ENCODE measurements around the gene RBP3. TPM values are rescaled to one million over a fixed set of nuclear protein-coding genes. Genes with fewer than 3 reads are reported as not detected.

RBP3 gene
- total RNA-seq, 4 donors from 2014 or later: not detected

DNA sequence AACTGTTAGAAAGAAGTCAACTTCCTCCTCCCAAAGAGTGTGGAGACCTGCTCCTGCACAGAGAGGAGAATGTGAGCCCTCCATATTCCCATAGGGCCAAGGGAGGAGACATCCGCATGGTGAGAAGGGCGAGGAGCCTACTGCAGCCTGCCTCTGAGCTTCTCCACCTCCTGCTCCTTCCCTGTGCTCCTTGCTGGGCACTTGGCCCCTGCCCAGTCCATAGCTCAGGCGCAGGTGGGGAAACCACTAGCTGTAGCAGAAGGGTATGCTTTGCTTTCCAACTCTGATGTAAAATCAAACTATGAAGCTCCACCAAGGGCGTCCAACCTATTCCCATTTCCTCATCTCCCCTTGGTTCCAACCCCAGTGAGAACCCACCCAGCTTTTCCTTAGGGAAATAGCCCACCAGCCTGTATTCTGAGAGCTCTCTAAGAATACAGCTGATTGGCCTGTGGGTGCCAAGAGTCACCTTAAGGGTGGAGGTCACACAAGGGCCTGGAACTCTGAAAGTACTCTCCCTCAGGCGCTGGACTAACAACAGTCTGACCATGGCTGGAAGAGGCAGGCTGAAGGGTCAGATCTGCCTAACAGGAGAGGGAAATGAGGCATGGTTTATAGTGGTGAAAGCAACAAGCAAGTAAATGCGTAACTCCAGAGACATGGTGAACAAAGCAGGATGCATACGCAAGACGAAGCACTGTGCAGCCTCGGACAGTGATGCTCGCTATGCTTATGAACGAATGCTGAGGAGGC lies 22.0 kb downstream of the RBP3 start:
- no peak overlapping the region for H3K4me3 ChIP-seq (ENCODE audit: low read depth, poor library complexity, severe bottlenecking)
- intact Hi-C loops (cut with DNase I; ENCODE audit: low total_unique reads): no loop called here
- peak; percentile 5 to 66 for DNase-seq (ENCODE audit: low spot score in 2 of 2)
- TF ChIP-seq POLR2A (IDR thresholded peaks at IDR 0.05): no peak
- TF ChIP-seq, protein P1, sequence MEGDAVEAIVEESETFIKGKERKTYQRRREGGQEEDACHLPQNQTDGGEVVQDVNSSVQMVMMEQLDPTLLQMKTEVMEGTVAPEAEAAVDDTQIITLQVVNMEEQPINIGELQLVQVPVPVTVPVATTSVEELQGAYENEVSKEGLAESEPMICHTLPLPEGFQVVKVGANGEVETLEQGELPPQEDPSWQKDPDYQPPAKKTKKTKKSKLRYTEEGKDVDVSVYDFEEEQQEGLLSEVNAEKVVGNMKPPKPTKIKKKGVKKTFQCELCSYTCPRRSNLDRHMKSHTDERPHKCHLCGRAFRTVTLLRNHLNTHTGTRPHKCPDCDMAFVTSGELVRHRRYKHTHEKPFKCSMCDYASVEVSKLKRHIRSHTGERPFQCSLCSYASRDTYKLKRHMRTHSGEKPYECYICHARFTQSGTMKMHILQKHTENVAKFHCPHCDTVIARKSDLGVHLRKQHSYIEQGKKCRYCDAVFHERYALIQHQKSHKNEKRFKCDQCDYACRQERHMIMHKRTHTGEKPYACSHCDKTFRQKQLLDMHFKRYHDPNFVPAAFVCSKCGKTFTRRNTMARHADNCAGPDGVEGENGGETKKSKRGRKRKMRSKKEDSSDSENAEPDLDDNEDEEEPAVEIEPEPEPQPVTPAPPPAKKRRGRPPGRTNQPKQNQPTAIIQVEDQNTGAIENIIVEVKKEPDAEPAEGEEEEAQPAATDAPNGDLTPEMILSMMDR (IDR thresholded peaks at IDR 0.05): no peak
- 93 to 95% methylated on average over 11 of the region's 11 CpGs for WGBS, 2 donors

DNA sequence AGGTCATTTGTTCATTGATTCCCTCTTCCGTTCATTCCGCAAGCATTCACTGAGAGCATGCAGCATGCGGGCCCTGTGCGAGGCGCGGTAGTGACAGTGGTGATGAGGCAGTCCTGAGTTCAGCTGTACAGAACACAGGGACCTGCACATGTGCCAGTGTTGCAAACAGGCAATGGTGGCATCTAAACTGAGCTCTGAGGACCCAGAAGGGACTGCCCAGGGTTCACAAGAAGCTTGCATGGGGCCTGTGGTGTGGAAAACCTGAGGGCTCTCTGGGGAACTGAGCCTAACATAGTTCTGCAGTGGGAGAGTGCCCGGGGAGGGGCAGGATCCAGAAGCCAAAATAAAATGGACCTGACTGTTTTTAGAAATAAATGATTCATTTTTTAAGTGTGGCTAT lies 22.7 kb downstream of the RBP3 start:
- intact Hi-C loops (cut with DNase I; ENCODE audit: low total_unique reads): no loop called here
- peak; percentile 8 to 77 for DNase-seq (ENCODE audit: low spot score in 2 of 2)
- TF ChIP-seq POLR2A (IDR thresholded peaks at IDR 0.05): no peak
- TF ChIP-seq, protein P1 (IDR thresholded peaks at IDR 0.05): no peak
- WGBS, 2 donors: 90 to 96% methylated on average over 7 of the region's 7 CpGs
- no peak overlapping the region for H3K4me3 ChIP-seq (ENCODE audit: low read depth, poor library complexity, severe bottlenecking)

DNA sequence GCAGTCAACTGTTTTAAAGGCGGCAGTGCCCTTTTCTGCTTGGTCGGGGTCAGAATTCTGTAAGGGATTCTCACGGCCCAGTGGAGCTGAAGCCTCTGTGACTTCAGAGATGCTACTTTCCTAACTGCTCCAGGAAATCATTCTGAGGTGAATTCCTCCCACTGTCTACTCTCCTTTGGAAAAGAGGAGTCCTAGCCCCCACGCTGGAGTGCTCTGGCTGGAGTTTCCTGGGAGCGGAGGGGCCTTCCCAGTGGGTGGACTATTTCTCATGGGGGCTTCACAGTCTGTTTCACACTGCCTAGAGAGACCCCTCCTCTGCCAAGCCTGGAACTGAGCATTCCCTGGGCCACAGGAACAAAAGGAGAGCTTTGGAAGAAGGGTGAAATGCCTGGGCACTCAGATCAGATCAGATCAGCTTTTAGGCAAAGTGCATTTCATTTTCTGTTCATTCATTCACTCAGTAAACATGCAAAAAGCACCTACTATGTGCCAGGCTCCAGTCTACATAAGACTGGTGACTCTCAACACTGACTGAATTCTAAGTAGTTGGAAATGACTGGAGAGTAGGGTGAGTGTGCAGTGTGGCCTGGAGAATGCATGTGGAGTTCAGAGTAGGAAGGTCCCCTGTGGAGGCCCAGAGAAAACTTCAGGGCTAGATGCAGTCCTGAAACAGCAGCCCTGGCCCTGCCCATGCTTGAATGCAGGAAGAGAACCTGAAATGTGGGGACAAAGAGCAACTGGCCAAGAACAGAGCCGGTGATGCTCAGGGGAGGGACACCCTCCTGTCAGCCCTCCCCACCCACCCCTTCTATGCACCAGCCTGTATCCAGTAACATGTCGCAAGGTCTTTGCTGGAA lies 23.7 kb downstream of the RBP3 start:
- TF ChIP-seq, protein P1 (IDR thresholded peaks at IDR 0.05): no peak
- TF ChIP-seq POLR2A (IDR thresholded peaks at IDR 0.05): no peak
- peak; percentile 8 to 75 for DNase-seq (ENCODE audit: low spot score in 2 of 2)
- WGBS, 2 donors: 85 to 89% methylated on average over 7 of the region's 7 CpGs
- H3K4me3 ChIP-seq (ENCODE audit: low read depth, poor library complexity, severe bottlenecking): no peak overlapping the region
- intact Hi-C loops (cut with DNase I; ENCODE audit: low total_unique reads): no loop called here

DNA sequence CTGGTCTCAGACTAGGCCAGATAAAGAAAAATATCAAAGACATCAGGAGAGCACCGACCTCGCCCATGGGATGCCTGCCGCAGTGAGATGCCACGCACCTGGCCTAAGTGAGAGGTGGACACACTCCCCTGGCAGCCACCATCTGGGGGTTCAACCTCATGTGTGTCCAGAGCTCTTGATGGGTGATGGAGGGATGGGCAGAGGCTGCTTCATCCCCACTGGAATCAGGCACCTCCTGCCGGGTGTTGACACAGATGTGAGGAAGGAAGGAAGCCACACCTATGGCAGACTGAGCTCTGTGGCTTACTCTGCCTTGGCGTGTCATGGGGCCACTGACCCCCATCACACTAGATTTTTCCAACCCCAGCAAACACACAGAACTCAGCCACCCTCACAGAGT lies 24.6 kb downstream of the RBP3 start:
- DNase-seq (ENCODE audit: low spot score in 2 of 2): peak; percentile 12 to 81
- no peak overlapping the region for H3K4me3 ChIP-seq (ENCODE audit: low read depth, poor library complexity, severe bottlenecking)
- intact Hi-C loops (cut with DNase I; ENCODE audit: low total_unique reads): no loop called here
- TF ChIP-seq, protein P1 (IDR thresholded peaks at IDR 0.05): no peak
- TF ChIP-seq POLR2A (IDR thresholded peaks at IDR 0.05): no peak
- 81 to 84% methylated on average over 6 of the region's 6 CpGs for WGBS, 2 donors

DNA sequence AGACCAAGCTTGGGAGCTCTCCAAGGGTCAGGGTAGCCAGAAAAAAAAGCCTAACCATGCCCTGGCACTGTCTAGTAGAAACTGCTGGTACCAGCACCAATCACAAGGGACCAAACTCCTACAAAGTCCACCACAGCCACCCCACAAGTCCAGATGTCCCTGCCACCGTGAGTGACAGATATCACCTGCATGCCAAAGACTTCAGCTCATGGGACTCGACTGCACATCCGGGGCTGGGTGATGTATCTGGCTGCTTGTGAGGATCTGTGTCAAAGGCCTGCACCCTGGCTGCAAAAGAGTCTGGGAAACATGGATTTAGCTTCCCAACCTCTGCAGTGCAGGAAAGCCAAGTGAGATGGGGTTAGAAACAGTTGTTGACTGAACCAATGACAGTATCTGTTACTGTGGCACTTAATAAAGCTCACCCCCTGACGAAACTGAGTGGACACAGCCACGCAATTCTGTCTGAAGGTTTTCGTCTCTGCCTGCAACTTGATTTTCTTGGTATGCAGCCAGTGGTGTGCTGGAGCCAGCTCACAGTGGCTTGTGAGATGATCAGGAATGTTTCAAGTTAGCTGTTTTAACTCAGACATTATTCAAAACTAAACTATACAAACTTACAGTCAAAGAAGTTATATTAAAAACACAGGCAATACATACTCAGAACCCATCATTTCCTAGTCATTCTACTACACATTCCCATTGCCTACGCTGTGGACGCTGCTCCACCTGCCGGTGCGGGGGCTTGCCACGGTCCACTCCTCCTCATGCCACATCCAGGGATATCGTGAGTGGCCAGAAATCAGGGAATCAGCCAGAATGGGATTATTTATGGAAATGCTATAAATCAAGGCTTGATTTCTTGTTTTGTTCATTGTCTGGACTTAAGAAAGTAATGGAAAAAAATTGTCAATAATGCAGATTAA lies 26.7 kb downstream of the RBP3 start:
- WGBS, 2 donors: 66 to 72% methylated on average over 12 of the region's 12 CpGs
- TF ChIP-seq POLR2A (IDR thresholded peaks at IDR 0.05): no peak
- TF ChIP-seq, protein P1 (IDR thresholded peaks at IDR 0.05): no peak
- intact Hi-C loops (cut with DNase I; ENCODE audit: low total_unique reads): no loop called here
- DNase-seq (ENCODE audit: low spot score in 2 of 2): peak in 1 of 2 donors; percentile 7
- H3K4me3 ChIP-seq (ENCODE audit: low read depth, poor library complexity, severe bottlenecking): no peak overlapping the region
